NCI-H2227 (cell line): ENCODE data around the gene HOXA11.
A peak's percentile ranks its signal among the peaks of the same experiment; 100 is the strongest.

ENCODE experiments used
- DNase-seq: peaks from one replicate; lab custom pipeline; 2025; ENCODE audit not compliant: unreplicated experiment; lab: John Stamatoyannopoulos, UW

HOXA11 gene

DNA sequence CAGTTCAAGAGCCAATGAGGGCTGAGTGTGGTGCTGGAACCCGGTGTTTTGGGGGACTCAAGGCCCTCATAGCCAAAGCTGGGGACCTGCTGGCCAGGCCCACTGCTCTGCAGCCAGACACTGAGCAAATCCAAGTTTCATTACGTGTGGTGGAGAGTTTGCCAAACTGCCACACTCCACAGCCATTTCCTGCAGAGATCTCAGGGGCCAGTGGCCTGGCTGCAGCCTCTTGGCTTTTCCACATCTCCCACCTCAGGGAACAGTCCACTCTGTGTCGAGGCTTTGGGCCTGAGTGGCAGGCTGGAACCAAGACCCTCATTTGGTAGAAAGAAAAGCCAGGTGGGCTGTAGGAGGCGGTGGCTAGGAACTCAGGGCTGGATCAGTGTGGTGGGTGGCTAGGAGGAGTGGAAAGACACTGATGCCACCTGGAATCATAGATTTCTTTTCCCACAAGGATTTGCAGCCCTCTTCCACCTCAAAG, 3.2 kb downstream of the HOXA11 start:
- no peak for DNase-seq

DNA sequence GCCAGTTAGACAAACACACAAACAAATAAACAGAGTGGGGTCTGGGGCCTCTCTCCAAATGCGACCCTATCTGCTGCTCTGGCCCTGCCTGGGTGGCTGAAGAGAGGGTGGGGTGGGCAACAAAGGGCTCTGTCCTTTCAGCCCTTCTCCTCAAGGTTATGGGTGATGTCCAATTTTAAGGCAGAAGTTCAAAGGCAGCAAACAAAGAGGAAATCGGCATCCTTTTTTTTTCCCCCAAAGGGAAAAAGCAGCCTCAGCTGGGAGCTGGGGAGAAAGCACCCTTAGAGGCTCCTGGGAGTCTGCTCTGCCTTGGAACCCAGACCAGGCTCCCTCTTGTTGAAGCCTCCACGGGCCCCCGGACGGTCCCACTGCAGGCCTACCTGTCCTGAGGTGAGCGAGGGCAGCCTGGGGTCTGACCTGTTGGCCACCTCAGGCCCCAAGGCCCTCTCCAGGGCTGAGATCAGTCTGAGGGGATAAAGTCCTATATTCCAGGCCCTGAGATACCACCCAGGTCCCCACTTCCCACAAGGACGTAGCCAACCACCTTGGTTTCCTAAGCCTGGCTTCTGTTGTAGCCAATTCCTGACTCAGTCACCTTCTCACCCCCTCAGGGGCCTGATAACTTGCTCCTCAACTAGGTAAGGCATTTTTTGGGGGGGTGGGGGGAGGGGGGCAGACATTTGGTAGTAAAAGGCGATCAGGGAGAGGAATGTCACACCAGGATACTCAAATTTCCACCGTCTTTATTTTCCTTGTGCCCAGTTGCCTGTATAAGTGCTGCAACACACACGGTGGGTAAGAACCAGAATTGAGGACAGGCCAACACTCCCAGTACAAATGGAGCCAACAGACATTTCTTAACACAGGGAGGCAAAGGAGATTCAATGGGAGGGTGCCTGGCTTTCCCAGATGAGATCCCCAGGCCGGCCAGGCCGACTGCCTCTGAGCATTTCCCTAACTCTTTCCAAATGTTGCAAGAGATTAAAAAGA, 4.3 kb downstream of the HOXA11 start:
- DNase-seq: no peak

DNA sequence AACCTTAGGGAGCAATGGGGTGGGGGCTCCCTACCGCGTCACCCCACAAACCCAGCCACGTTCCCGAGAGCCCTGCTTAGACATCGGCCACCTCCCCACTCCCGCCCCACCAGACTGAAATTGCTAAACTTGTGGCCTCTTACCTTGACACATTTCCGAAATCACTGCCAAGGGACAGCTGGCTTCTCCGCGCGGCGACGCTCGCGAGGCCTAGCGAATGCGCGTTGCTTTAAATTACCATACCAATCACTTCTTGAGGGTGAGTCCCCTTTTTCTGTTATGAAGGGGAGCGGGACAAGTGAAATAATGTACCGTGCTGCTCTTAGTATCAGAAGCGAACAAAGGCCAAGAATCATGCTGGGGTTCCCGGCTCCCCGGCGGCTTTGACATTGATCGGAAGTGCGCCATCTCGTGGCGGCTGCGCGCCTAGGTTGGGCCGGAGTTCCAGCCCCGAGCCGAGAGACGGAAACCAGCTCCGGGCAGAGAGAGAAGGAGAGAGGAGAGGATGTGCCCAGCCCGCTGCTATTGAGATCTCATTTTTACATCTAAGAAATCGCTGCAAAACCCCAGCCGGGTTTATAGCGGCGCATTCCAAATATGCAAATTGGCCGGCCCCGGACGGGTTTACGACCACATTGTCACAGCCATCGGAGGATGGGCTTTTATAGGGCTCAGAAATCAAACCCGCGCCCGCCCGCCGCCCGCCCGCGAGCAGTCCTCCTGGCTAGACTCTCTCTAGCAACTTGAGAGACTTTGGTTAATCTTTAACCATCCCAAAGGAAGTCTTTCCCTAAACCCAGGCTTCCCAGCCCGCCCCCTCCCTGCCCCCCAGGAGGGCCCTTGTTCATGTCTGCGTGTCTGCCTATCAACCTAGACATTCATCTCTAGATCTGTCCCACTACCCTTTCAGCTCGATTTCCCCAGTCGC, 5.3 kb downstream of the HOXA11 start:
- DNase-seq: peak; percentile 13

DNA sequence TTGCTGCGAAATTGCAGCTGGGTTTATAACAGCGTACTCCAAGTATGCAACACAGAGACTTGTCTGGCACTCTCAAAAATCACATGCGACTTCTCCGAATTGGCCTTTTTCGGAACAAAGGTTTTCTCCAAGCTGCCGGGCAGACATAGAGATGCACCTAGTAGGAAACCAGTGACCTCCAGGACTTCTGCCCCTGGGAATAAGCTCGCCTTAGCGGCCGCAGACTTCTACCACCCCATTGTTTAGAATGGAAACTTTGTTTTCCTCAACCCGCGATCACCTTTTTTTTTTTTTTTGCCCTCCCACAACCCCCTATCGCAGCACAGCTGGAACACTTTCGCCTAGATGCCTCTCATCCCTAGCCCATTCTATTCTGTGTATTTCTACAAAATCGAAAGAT, 6.0 kb downstream of the HOXA11 start:
- no peak for DNase-seq

DNA sequence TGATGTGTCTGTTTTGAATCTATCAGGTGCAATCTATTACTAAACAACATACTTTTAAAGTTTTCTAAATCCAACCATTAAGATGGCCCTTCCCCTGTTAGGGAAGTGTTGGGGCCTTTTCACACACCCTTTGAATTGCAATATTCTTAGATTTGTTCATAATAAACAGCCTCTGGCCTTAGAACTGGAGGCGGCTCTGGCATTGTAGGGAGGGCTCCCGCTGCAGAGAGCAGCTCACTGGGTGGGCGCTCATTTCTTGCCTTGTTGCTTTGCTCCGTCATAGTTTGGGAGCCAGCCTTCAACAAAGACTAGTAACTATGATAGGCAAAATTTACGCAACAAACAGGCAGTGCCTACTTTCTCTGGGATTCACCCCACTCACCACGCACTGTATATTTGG, 6.7 kb downstream of the HOXA11 start:
- DNase-seq: no peak

DNA sequence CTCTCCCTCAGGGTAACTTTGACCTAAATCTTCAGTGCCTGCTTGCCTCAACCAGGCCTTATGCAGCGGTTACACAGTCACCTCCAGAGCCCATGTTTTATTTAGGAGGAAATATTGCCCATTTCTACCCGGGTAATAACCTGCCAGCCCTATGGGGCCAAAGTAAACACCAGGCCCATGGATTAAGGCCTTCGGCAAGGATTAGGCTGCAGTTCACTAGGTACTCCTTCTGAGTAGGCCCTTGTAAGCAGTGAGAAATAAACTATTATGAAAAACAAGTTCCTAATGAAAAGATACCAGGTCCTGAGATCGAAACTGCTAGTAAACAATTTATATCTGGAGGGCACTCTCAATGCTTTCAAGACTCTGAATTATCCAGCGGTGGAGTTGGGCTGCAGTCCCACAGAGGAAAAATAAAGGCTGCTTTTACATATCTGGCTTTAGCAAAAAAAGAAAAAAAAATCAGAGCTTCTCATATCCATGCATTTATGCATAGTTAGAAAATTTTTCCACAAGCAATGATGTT, 7.2 kb downstream of the HOXA11 start:
- no peak for DNase-seq

DNA sequence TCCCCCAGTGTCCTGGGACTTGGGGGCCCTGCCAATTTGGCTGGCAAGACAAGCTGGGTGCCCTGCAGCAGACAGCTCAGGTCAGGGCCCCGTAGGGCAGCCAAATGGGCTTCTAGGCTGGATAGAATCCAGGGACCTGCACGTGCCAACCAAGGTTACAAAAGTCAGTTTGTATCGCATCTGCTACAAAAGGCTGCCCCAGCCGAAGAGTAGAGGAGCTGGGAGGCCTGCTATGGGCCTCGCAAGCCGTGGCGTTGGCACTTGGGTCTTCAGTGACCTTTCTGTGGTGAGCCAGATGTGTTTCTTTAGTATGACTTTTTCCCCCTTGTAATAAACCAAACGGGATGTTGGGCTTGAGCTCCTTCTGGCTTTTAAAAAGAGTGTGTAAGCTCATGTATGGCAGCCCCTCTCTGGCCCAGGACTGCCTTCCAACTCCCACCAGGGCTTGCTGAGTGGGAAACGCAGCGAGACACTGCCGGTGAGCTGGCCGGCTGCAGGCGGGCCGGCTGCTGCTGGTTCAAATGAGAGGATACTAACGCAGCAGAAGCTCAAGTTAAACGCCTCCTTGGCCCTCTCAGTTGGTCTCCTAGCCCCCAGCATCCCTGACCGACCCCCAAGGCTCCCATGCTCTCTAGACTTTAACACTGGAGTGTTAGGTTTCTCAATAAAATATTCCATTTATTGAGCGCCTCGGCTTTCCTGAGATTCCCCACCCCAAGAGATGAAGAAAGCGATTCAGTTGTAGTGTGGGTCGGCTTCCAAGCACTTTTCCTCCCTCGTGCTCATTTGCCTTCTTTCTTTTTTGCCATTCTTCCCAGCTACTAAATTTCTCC, 7.9 kb downstream of the HOXA11 start:
- no peak for DNase-seq

DNA sequence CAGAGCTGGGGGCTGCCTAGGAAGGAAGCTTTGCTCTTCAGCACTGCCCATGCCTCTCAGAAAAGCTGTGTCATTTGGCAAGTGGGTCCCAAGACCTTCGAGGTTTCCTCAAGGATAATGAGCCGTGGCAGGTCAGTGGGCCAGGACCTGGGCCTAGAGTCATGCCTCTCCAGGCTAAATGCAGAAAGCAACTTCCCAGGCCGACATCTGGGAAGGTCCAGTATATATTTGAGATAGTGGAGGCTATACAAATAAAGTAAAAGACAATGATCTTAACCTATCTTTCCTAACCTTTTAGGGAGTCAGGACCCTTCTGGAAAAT, 8.5 kb downstream of the HOXA11 start:
- no peak for DNase-seq

DNA sequence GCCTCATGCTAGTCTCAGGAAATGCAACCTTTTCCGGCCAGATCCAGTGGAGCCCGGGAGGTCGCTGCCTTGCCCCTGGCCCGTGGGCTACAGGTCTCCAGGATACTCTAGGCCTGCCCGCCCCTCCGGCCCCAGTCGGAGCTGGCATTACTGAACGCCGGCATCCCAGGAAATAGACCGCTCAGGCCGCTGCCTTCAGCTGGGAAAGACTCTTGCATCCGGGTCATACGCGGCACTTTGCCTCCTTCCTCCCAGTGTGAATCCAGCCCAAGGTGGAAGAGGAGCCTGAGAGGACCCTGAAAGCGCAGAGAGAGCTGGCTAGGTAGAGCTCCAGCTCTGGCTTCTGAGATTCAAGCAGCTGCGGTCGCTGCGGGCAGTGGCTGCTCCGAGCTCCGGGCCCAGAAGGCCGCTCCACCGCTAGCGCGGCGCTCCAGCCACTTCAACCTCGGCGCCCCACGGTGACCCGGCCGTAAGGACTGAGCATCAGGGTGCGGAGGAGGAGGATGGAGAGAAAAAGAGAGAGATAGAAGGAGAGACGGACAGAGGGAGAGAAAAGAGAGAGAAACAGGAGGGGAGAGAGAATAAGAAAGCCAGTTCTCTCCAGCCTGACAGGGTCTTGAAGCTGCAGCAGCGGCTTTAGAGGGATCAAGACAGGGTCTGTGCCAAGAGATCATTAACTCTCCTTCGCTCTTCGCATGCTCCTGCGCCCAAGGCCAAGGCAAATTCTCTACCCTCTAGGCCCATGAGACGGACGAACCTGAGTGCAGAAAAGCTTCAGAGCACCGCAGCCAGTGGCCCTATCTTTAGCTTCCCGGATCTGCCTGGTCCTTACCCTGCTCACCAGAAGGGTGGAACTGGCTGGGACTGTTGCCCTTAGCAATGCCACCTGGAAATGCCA, 9.2 kb downstream of the HOXA11 start:
- DNase-seq: no peak

DNA sequence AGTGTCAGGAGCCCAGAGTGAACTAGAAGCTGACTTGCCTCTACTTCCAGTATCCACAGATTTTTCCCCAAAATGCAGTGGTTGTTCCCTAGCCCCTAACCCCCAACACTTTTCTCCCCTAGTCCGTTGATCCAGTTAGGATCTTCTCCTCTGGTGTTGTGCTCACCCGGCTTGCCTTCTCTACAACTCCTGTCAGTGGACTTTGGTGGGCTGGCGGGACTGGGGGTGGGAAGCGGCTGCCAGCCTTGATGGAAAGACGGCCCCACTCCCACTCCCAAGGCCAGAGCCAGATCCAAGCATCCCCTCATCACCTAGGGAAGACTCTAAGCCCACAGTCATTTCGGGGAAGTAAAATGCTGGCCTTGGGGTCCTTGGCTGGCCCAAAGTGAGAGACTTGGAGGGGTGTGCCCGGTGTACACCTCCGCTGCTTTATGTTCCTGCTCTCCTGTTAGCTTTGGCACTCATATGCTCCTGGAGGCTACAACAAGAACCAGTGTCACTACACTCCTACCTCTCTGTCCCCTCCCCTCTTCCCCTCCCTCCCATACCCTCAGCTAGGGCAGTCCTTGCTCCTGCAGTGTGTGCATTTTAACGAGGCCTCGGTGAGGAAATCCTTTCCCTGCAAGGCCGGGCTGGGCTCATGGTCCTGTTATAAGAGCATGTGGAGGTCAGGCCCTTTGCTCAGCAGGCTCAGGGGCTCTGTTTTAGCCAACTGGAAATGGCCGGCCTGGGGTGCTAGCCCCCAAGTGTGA, 10.0 kb downstream of the HOXA11 start:
- DNase-seq: no peak

DNA sequence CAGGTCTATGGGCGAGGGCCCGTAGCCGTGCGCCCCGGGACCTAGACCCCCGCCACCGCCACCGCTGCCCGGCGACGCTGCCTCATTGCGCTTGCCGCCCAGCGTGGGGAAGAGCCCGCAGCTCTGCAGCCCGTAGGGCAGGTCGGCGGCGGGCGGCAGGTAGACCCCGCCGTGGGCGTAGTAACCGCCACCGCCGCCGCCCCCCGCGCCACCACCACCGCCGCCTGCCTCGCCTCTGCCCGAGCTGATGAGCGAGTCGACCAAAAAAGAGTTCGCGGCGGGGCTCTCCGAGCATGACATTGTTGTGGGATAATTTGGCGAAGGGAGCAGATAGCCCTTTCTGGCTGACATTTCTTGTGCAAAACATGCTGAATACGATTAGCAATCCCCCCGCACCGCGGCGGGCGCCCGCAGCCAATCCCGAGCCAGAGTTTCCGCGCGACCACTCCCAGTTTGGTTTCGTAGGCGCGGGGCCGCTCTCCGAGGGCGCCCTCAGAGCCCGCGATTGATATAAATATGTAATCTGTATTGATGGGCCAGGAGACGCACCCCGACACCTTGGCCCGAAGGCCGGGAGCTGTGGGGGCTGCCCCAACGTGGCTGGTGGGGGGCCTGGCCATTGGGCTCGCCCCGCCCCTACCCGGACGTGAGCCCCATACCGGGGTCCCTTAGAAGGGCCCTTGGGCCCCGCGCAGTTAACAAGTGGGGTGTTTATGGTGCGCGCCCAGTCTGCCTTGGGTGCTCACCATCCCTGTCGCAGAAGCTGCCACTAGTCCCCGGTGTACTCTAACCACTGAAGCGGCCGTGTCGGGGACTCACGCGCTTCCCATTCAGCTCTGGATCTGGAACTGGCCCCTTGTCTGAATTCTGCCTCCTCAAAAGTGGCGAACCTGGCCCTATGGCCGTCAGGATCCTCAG, 10.8 kb downstream of the HOXA11 start, which contains the start of gene HOXA10:
HOXA10 (minus strand) TSS at position 365 of the 918 bp plus-strand sequence; CDS start at position 351, 14 bp downstream.
- DNase-seq: no peak

DNA sequence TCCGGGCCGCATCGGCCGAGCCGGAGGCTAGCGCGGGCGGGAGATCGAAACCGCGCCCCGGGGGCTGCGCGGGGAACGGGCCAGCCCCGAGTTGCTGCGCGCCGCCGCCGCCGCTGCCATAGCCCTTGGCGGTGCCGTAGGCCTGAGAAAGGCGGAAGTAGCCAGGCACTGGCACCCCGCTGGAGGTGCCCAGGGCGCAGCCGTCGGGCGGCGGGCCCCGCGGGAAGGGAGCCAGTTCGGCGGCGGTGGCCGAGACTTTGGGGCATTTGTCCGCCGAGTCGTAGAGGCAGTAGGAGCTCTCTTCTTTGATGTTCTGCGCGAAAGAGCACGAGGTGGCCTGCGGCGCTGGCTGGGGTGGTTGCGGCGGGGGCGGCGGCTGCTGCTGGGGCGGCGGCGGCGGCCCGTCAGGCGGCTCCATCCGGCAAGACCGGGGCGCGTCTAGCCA, 11.5 kb downstream of the HOXA11 start:
- no peak for DNase-seq

DNA sequence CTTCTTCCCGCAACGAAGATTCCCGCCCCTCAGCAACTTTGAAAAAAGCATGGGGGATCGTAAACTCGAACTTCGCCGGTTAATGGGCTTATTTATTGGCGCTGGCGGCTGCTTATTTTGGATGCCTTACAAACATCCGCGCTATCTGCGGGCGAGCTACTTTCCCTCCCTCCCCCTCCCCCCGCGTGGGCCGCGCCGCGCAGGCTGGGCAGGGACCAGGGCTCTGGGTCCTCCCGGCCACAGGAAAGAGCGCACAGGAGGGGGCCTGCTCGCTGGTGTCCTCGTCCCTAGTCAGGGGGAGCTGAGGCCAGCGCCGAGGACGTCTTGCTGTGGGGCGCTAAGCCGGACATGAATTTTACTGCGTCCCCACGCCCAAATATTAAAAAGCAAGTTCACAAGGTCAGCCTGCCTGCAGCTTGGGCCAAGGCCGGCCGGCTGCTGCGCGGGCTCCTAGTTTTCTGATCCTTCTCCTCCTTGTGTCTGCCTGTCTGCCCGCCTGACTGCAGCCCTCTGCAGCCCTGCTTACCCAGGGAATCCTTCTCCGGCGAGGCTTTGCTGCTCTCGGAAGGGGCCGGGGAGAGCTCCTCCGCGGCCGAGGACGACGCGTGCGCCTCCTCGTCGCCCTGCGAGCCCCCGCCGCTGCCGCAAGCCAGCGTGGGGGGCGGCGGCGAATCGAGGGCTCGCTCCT, 12.1 kb downstream of the HOXA11 start:
- DNase-seq: no peak

DNA sequence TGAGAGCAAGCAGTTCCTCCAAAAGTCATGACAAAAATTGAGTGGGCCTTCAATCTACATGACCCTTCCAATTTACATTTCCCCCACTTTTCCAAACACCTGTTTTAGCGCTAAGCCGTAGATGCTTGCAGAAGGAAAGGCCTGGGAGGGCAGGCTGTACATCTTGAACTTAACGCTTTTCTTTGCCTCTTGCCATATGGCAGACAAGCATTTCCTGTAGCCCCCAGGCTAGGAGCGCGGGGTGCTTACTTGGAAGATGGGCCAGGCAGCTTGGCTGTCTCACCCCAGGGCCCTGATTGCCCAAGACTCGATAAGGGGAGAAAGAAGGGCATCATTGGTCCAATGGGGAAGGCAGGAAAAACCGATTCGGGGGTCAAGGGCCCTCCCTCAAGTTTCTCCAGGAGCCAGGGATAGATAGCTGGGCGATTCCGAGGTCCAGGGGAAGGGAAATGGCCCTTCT, 12.7 kb downstream of the HOXA11 start:
- DNase-seq: no peak

DNA sequence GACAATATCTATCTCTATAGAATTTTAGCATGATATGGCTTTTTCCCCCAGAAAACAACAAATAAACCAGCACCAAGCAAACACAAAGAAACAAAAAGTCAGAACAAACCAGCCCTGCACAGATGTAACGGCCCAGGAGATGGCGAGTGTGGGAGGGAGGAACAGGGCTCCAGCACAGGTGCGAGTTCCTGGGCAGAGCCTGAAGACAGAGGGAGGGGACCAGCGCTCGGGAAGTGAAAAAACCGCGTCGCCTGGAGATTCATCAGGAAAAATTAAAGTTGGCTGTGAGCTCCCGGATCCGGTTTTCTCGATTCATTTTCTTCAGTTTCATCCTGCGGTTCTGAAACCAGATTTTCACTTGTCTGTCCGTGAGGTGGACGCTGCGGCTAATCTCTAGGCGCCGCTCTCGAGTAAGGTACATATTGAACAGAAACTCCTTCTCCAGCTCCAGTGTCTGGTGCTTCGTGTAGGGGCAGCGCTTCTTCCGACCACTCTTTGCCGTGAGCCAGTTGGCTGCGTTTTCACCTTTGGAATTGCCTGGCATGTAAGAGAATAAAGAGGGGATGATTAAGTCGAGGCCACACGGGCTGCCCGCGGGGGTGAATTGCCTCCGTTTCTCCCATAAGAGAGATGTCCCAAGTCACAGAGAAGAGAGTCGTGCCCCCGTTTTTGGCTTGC, 13.3 kb downstream of the HOXA11 start:
- peak; percentile 38 for DNase-seq

DNA sequence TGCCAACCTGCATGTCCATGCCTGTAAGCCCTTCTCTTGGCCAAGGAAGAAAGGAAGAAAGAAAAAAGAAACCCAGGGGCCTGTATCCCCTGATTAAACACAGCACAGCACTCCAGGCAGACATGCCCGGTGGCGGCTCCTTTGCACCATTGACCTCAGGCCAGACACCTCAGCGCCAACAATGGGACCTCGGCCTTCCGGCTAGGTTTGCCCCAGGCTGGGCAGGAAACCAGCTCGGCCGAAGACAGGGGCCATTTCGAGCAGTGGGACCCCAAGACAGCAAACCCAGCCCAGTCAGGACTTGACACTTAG, 13.8 kb downstream of the HOXA11 start:
- no peak for DNase-seq
